Neural progenitor cell (in vitro differentiated cells): ENCODE results near the gene FAM32A.

Experiments used
- EZH2 ChIP-seq: fragments of 200-600 bp; sonication (generic); IDR thresholded peaks from 2 replicates; pipeline ENCODE4 v1.6.1; 2017; ENCODE audit warnings: antibody characterized with exemption, mild to moderate bottlenecking, moderate library complexity
- EZH2phosphoT487 ChIP-seq: fragments of 200-600 bp; sonication (generic); IDR thresholded peaks from 2 replicates; pipeline ENCODE4 v1.6.1; 2017; ENCODE audit warnings: antibody characterized with exemption
- TF ChIP-seq, protein P1 (sequence below): fragments of 200-600 bp; sonication (generic); IDR thresholded peaks from 2 replicates; pipeline ENCODE4 v1.5.1; 2017; ENCODE audit warnings: antibody characterized with exemption, mild to moderate bottlenecking

GRCh38 chr19:16168465-16169081, 16.6 kb upstream of the FAM32A start:
- TF ChIP-seq, protein P1, sequence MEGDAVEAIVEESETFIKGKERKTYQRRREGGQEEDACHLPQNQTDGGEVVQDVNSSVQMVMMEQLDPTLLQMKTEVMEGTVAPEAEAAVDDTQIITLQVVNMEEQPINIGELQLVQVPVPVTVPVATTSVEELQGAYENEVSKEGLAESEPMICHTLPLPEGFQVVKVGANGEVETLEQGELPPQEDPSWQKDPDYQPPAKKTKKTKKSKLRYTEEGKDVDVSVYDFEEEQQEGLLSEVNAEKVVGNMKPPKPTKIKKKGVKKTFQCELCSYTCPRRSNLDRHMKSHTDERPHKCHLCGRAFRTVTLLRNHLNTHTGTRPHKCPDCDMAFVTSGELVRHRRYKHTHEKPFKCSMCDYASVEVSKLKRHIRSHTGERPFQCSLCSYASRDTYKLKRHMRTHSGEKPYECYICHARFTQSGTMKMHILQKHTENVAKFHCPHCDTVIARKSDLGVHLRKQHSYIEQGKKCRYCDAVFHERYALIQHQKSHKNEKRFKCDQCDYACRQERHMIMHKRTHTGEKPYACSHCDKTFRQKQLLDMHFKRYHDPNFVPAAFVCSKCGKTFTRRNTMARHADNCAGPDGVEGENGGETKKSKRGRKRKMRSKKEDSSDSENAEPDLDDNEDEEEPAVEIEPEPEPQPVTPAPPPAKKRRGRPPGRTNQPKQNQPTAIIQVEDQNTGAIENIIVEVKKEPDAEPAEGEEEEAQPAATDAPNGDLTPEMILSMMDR, result no peak
- no peak for TF ChIP-seq EZH2phosphoT487
- no peak for TF ChIP-seq EZH2
